NT2/D1 (cell line): ENCODE measurements around the gene PHC1.
A peak's percentile ranks its signal among the peaks of the same experiment; 100 is the strongest.

Experiments used
- DNase-seq: peaks from one replicate; pipeline ENCODE4 v3.0.0-alpha.2; 2011; ENCODE audit warnings: low read depth, low spot score
- H3K27me3 ChIP-seq: 2 replicates; pipeline ENCODE4 v1.6.0; 2011; ENCODE audit warnings: mild to moderate bottlenecking; ENCODE audit not compliant: insufficient read length, insufficient read depth
- H3K36me3 ChIP-seq: 2 replicates; pipeline ENCODE4 v1.6.1; 2011; ENCODE audit warnings: mild to moderate bottlenecking, low read length, mixed read lengths; ENCODE audit not compliant: insufficient read depth, insufficient read length
- H3K4me1 ChIP-seq: 2 replicates; pipeline ENCODE4 v1.5.1; 2011; ENCODE audit not compliant: insufficient read depth, insufficient read length
- H3K4me3 ChIP-seq: 2 replicates; pipeline ENCODE4 v1.5.1; 2011; ENCODE audit warnings: low read depth; ENCODE audit not compliant: insufficient read length
- H3K9ac ChIP-seq: 2 replicates; pipeline ENCODE4 v1.6.0; 2011; ENCODE audit warnings: low read depth; ENCODE audit not compliant: insufficient read length
- H3K9me3 ChIP-seq: 2 replicates; pipeline ENCODE4 v1.5.1; 2011; ENCODE audit warnings: mild to moderate bottlenecking, low read length; ENCODE audit not compliant: insufficient read depth
- SUZ12 ChIP-seq: IDR thresholded peaks from 2 replicates; pipeline ENCODE4 v1.6.1; 2011; ENCODE audit not compliant: insufficient read length, insufficient read depth; ENCODE audit errors: extremely low read depth
- YY1 ChIP-seq: IDR thresholded peaks from 2 replicates; pipeline ENCODE4 v1.6.1; 2011; ENCODE audit not compliant: insufficient read length, insufficient read depth
- ZNF274 ChIP-seq: IDR thresholded peaks from 2 replicates; pipeline ENCODE4 v1.6.1; 2011; ENCODE audit warnings: mild to moderate bottlenecking, low read depth, low read length

The PHC1 gene

DNA sequence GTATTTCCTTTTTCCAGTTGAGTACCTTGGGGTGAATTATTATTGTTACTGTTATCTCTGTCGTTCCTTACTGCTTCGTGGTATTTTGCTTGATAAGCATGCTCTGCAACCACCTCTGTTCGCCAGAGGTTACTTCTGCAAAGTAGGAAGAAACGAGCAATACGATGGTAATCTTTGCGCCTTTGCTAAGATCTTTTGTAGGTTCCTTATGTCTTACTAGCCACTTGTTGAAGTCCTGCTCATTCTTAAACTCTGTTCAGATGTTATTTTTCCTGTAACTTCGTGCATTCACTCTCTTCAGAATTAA lies 35.9 kb downstream of the PHC1 start:
- DNase-seq, result no peak
- H3K4me1 ChIP-seq, result no peaks in the 10 kb centered on the region
- H3K9ac ChIP-seq, result peak overlapping the region; percentile 92
- peaks cover 27% of the 10 kb centered on the region for H3K9me3 ChIP-seq
- TF ChIP-seq ZNF274 (no peak), YY1 (no peak), SUZ12 (no peak)
- H3K4me3 ChIP-seq, result peak overlapping the region; percentile 91
- H3K27me3 ChIP-seq, result no peaks in the 10 kb centered on the region
- peaks cover 34% of the 10 kb centered on the region for H3K36me3 ChIP-seq

DNA sequence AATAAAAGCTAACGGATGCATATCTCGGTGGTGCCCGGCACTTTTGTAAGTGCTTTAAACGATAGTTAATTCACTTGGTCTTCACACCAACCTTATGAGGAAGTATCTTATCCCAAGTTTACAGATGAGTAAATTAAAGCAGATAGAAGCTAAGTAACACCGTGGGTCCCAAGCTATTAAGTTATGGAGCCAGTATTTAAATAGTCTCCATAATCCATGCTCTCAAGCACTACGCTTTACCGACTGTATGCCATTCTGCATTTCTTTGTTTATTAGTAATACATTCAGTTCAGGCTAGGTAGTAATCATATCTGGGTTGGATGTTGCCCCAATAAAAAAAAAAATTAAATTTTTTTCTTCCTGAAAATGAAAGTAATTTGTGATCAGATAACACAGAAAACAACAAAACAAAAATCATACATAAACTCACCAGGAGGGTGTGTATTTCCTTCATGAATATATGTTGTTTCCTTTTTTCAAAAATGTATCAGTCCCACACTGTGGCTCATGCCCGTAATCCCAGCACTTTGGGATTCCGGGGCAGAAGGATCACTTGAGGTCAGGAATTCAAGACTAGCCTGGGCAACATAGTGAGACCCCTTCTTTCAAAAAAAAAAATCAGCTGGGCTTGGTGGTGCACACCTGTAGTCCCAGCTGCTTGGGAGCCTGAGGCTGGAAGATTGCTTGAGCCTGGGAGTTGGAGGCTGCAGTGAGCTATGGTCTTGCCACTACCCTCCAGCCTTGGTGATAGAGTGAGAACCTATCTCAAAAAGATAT lies 36.6 kb downstream of the PHC1 start:
- Histone ChIP-seq H3K4me1 (no peaks in the 10 kb centered on the region), H3K4me3 (peak overlapping the region; percentile 91), H3K9ac (peak overlapping the region; percentile 92), H3K9me3 (peaks cover 34% of the 10 kb centered on the region), H3K27me3 (no peaks in the 10 kb centered on the region), H3K36me3 (peaks cover 30% of the 10 kb centered on the region)
- no peak for DNase-seq
- TF ChIP-seq ZNF274 (no peak), SUZ12 (no peak), YY1 (no peak)

DNA sequence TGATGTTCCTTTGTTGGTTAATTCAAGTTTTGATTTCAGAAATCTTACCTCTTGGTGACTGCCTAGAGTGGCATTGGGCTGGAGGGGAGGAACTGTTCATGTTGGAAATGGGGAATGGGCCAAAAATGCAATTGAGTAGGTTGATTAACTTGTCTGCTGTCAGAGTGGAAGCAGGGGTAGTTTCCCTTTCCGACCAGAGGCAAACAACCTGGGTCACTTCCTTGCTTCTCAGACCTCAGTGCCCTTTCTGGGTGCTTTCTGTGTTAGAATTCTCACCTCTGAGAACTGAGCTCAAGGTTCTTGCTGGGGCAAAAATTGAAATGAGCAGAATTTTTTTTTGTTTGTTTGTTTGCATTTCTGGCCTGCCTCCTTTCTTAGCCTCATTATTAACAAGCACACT lies 37.4 kb downstream of the PHC1 start:
- no peaks in the 10 kb centered on the region for H3K4me1 ChIP-seq
- H3K36me3 ChIP-seq, result peaks cover 25% of the 10 kb centered on the region
- H3K9ac ChIP-seq, result no peak overlapping the region
- TF ChIP-seq YY1 (no peak), ZNF274 (no peak), SUZ12 (no peak)
- H3K27me3 ChIP-seq, result no peaks in the 10 kb centered on the region
- peaks cover 38% of the 10 kb centered on the region for H3K9me3 ChIP-seq
- no peak overlapping the region for H3K4me3 ChIP-seq
- no peak for DNase-seq

DNA sequence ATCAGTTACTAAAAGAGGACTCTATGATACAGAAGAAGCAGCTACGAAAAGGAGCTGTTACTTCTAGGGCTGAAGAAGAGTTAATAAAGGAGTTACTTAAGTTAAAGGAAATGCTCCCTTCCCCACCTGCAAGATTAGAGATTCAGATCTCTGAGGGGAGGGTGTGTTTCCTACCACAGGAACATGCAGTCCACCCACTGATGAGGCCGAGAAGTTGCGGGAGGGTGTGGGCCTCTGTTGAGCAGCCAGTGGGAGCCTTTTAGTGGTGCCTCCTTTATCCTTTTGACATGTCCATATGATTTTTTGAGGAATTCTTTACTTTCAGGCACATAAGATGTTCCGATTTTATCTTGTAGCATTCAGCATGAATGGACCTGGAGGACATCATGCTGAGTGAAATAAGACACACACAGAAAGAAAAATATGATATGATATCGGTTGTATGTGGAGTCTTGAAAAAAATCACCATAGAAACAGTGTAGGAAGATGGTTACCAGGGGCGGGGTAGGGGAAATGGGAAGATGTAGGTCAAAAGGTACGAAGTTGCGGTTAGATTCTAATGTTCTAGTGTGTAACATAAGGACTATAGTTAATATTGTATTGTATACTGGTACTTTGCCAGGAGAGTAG lies 39.6 kb downstream of the PHC1 start:
- TF ChIP-seq YY1 (no peak), ZNF274 (no peak)
- no peaks in the 10 kb centered on the region for H3K27me3 ChIP-seq
- peaks cover 16% of the 10 kb centered on the region for H3K36me3 ChIP-seq
- no peaks in the 10 kb centered on the region for H3K4me1 ChIP-seq
- no peak overlapping the region for H3K4me3 ChIP-seq
- no peak overlapping the region for H3K9ac ChIP-seq
- DNase-seq, result no peak
- H3K9me3 ChIP-seq, result peaks cover 38% of the 10 kb centered on the region

DNA sequence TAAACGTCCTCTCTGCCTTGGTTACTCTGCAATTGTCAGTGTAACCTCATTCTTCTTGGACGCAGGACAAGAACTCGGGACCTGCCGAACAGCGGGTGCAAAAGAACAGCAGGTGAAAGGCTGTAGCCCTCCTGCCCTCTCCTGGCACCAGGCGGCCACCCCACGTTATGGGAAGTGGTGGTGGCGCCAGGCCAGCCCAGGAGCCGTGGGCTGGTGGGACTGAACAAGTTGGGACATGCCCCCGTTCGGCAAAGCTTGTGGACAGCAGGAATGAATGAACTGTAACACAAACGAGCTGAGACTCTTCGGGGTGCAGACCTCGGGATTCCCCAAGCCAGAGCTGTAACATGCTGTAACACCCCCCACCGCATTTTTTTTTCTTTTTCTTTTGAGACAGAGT lies 41.8 kb downstream of the PHC1 start:
- Histone ChIP-seq H3K4me3 (no peak overlapping the region), H3K9ac (no peak overlapping the region), H3K4me1 (no peaks in the 10 kb centered on the region), H3K9me3 (peaks cover 38% of the 10 kb centered on the region), H3K27me3 (no peaks in the 10 kb centered on the region), H3K36me3 (peaks cover 16% of the 10 kb centered on the region)
- TF ChIP-seq ZNF274, result no peak
- no peak for TF ChIP-seq YY1
- TF ChIP-seq SUZ12, result no peak
- no peak for DNase-seq

DNA sequence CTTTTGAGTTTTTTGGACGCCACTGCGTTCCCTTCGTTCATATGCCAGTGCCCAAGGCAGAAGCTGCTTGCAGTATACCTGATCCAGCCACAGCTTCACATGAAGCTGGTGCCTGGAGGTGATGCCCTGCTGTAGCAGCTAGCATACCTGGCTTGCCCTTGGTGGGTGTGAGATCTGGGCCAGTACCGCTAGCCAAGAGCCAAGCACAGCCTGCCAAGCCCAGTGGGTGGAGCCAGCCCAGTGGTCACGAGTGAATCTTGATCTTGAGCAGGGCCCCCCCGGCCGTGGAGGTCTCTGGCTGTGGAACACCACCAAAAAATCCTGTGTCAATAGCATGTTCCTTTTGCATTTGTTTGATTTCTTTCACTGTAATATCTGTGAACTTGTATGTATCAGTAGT lies 42.5 kb downstream of the PHC1 start:
- peaks cover 16% of the 10 kb centered on the region for H3K36me3 ChIP-seq
- H3K9ac ChIP-seq, result no peak overlapping the region
- H3K27me3 ChIP-seq, result no peaks in the 10 kb centered on the region
- no peak for DNase-seq
- no peaks in the 10 kb centered on the region for H3K4me1 ChIP-seq
- H3K4me3 ChIP-seq, result no peak overlapping the region
- peaks cover 38% of the 10 kb centered on the region for H3K9me3 ChIP-seq
- TF ChIP-seq SUZ12 (no peak), ZNF274 (no peak), YY1 (no peak)

DNA sequence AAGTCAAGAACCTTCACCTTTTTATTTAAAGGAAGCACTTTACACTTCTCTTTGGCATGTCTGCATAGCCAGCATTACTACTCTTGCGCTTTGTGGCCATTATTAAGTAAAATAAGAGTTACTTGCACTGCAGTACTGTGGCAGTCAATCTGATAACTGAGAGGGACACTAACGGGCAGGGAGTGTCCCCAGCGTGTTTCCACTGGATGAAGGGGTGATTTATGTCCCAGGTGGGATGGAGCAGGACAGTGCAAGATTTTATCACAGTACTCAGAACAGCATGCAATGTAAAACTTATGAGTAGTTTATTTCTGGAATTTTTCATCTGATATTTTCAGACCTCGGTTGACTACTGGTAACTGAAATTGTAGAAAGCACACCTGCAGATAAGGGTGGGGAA lies 43.3 kb downstream of the PHC1 start:
- no peak for TF ChIP-seq SUZ12
- no peak for TF ChIP-seq YY1
- no peak for TF ChIP-seq ZNF274
- Histone ChIP-seq H3K4me1 (no peaks in the 10 kb centered on the region), H3K27me3 (no peaks in the 10 kb centered on the region), H3K4me3 (no peak overlapping the region), H3K9me3 (peaks cover 34% of the 10 kb centered on the region), H3K9ac (no peak overlapping the region), H3K36me3 (peaks cover 16% of the 10 kb centered on the region)
- no peak for DNase-seq
